DMS 273 treated with DMSO at 0.1 percent for 48 hours (cell line): ENCODE measurements around the gene BAZ1B.
"Not testable (repeated sequence)": the region's sequence is repeated elsewhere in the genome, so short reads cannot be mapped to it uniquely, and the experiment has no call there.

Experiments
- DNase-seq: peaks from one replicate; lab custom pipeline; 2025; lab: John Stamatoyannopoulos, UW

BAZ1B gene, protein sequence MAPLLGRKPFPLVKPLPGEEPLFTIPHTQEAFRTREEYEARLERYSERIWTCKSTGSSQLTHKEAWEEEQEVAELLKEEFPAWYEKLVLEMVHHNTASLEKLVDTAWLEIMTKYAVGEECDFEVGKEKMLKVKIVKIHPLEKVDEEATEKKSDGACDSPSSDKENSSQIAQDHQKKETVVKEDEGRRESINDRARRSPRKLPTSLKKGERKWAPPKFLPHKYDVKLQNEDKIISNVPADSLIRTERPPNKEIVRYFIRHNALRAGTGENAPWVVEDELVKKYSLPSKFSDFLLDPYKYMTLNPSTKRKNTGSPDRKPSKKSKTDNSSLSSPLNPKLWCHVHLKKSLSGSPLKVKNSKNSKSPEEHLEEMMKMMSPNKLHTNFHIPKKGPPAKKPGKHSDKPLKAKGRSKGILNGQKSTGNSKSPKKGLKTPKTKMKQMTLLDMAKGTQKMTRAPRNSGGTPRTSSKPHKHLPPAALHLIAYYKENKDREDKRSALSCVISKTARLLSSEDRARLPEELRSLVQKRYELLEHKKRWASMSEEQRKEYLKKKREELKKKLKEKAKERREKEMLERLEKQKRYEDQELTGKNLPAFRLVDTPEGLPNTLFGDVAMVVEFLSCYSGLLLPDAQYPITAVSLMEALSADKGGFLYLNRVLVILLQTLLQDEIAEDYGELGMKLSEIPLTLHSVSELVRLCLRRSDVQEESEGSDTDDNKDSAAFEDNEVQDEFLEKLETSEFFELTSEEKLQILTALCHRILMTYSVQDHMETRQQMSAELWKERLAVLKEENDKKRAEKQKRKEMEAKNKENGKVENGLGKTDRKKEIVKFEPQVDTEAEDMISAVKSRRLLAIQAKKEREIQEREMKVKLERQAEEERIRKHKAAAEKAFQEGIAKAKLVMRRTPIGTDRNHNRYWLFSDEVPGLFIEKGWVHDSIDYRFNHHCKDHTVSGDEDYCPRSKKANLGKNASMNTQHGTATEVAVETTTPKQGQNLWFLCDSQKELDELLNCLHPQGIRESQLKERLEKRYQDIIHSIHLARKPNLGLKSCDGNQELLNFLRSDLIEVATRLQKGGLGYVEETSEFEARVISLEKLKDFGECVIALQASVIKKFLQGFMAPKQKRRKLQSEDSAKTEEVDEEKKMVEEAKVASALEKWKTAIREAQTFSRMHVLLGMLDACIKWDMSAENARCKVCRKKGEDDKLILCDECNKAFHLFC (N-terminal part only)

DNA sequence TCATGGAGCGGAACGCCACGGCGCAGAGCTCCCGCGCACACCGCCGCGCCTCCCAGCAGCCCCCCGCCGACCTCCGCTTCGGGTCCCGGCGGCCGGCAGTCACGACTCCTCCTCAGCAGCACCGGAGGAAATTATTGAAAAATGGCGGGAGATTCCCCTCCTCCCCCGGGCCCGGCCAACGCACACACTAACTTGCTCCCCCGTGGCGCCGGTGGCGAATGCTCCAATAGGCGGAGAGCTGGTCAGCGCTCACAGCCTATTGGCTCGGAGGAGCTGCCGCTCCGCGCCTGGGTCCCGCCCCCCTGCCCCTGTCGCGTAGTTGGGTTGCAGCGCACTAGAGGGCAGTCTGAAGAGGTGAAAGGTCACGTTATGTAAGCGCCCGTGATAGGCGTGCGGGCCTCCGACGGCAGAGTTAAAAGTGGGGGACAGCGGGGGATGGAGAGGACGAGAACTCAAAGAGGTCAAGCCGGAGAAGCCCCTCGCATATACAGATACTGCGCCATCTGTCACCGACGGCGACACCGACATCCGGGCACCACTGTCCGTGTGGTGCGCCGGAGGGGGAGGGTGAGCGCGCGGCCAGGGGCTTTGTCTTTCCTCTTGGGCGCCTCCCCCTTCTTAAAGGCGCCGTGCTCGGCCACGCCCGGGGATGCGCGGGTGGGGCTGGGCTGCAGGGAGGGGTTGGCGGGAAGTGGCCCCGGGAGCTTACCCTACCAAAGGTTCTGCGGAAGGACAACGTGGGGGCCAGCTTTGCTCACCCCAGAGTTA lies at the start of gene BAZ1B:
Gene BAZ1B, minus strand, starts transcription at position 189 of the 768 bp plus-strand sequence. CDS start 360 bp downstream, outside the sequence.
- peak; percentile 98 for DNase-seq

DNA sequence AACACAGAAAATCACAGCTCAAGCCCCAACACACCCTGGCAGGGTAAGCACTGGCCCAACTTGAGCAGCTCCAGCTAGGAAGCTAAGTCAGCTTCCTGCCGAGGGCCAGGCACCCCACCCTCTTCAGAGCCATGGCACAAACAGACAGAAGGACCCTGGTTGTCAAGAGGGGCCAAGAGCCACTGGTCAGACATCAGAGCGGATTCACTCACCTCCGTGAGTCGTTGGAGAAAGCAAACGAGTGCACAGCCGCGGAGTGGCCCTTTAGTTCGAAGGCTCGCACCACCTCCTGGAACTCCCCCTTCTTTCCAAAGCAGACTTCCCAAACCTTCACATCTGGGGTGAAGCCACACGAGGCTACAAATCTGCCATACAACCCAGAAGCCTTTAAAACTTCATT lies 48.9 kb upstream of the BAZ1B start:
- no peak for DNase-seq

DNA sequence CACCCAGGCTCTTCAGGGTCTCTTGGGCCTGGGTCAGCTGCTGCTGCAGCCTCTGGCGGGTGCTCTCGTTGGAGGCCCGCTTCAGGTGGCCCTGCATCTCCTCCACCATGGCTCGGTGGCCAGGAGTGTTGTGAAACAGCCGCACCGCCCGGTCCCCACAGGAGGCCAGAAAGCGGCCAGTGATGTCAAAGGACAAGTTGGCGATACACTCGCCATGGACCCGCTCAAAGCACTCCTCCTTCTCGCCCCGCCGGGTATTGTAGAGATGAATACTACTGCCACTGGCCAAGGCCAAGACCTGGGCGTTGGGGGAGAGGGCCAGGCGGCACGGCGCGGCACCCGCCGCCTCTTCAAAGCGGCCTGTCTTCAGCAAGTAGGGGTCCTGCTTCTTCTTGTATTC lies 48.4 kb upstream of the BAZ1B start:
- no peak for DNase-seq

DNA sequence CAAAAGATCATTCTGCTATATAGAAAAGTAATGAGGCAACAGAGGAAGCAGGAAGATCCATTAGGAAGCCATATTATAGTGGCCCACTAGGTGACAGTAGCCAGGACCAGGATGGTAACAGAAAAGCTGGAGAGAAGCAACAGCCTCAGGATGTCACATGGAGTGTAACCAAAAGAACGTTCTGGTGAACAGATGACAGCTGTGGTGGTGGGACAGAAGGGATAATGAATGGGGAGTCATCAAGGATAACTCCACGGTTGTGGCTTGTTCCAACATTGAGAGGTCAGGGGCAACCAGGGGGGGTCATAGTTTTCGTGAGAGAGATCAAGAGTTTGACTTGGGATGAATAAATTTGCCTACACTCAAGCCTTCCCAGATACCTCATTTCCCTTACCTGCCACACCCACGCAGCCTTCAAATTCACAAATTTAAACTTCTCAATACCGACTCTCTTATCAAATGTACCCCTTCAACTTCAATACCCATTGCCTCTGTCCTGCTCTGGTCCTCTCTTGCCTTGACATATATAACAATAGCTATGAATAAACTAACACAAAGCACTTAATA lies 47.0 kb upstream of the BAZ1B start:
- DNase-seq, result no peak

DNA sequence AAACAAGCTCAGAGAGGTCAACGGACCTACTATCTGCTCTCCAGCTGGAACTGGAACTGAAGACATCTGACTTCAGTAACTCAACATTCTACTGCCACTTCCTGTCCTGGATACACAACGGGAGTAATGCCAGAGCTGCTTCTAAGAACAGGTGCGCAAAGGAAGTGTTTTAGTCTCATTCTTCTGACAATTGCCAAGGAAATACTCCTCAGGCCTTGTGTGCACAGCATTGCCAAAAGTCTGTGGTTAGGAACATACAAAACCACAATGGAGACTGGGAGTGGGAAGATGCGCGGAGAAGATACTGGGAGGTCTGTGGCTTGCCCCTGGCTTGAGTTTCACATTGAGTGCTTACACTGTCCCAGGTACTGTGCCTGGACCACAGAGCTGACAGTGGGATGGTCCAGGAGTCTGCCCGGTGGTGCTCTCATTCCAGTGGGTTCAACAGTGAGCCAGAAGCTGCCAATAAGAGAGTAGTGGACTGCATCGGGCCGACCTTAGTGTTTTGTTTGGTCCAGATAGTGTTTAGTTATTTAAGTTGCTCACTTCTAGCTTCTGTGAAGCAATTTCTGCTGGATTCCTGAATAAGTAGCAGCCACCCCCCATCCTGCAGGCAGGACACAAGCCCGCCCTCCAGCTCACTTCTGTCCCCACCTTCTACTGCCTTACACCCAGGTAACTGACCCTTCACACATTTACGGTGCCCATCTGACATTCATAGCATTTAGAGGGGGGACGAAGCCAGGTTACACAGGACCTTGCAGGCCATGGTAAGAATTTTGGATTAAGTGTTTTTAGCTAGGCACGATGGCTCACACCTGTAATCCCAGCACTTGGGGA lies 46.0 kb upstream of the BAZ1B start:
- no peak for DNase-seq

DNA sequence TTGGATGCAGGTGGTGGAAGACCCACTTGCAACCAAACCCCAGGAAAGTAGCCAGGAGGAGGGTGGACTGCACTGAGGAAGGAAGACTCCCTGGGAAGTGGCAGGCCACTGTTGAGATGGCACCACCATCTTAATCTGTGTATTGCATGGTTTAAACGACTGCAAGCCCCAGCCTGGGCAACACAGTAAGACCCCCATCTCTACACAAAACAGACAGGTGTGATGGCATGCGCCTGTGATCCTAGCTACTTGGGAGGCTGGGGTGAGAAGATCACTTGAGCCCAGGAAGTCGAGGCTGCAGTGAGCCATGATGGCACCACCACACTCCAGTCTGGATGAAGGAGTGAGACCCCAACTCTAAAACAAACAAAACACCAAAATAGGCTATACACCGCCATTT lies 45.0 kb upstream of the BAZ1B start:
- DNase-seq, result no peak

DNA sequence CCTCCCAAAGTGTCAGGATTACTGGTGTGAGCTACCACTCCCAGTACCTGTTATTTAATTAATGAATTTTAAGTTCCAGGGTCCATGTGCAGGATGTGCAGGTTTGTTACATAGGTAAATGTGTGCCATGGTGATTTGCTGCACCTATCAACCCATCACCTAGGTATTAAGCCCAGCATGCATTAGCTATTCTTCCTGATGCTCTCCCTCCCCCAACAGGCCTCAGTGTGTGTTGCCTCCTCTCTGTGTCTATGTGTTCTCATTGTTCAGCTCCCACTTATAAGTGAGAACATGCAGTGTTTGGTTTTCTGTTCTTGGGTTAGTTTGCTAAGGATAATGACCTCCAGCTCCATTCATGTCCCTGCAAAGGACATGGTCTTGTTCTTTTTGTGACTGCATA lies 44.3 kb upstream of the BAZ1B start:
- DNase-seq, result not testable (repeated sequence)

DNA sequence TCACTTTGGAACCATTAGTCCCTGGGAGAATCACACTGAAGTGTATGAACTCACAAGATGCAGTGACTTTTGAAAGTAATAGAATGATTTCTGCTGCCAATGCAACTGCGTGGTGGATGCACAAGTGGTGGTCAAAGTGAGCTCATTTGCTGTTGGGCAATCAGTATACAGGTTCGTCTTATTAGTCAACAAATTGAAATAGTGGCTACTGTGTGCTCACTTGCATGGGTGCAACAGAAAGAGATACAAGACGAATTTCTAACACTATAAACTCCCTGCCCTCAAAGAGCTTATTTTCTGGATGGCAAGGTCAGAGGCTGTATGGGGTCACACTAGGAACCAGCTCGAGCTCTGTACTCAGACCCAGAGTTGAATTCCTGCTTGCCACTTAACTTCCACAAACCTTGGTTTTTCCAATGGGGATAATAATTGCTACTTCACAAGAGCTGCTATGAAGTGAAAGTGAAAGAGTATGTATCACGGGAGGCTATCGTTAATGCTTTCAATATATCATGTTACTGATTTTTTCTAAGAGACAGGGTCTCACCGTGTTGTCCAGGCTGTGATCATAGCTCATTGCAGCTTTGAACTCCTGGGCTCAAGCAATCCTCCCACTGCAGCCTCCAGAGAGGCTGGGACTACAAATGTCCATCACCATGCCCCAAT lies 43.7 kb upstream of the BAZ1B start:
- no peak for DNase-seq

DNA sequence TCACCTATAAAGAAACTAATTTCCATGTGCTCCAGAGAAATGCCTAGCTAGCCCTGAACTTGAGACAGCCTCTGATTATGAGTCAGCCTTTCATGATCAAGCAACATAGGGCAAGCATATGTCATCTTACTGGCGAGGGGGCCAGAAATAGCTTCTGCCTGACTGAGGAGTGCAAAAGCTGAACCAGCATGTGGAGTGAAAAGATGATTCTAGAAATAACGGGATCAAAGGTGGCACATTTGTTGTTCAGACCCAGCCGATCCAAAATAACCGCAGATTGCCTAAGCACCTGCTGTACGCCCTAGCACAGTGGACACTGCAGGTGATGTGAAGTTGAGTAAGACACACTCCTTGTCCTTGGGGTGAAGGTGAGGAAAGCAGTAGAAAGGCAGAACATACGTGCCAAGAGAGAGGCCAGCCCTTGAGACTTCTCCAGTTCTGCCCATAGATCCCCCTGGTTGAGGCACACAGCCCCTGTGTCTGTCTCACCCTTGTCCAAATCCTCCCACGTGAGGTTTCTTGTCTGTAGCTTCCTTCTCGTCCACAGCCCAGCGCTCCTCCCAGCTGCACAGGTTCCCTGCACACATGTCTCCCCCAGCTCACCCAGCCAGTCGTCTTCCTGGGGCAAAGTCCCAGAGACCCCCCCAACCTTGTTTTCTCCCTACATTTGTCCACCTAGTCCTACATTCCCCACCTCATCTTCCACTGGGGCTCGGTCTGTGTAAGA lies 38.2 kb upstream of the BAZ1B start:
- DNase-seq, result peak; percentile 88

DNA sequence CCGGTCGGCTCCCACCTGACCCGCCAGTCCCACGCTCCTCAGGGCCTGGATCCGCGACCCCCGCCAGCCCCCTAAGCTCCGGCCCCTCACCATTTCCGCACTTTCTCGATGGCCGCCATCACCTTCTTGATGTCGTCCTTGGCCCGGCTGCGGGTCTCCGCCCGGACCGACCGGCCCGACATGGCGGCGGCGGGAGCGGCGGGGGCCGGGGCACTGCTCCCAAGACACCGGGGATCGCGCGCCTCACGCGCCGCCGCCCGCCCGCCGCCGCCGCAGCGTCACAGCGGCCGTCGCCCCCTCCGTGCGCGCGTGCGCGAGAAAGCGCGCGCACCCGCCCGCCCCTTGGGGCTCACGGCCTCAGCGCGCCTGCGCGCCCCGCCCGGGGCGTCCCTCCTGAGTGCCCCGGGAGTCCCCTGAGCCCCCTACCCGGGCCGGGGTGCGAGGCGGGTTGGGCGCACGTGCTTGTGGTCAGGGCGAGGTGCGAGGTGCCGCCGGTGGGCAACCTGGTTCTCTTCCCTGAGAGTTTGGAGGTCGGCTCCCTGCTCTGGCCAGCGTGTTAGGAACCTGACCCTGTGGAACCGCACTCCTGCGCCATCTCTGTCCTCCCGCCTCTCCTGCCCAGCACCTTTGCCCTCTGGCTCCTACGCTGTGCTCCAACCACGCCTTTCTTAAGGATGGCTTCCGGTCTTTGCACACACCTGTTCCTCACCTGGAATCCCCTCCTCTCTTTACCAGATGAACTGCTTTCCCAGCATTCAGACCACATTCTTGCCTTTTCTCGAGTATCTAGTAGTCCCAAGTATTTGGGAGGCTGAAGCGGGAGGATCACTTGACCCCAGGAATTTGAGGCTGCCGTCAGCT lies 35.5 kb upstream of the BAZ1B start, which contains the start of gene BCL7B:
Gene BCL7B, minus strand, starts transcription at position 294 of the 861 bp plus-strand sequence. Its CDS starts 112 bp downstream, at position 182.
- DNase-seq, result peak; percentile 41

DNA sequence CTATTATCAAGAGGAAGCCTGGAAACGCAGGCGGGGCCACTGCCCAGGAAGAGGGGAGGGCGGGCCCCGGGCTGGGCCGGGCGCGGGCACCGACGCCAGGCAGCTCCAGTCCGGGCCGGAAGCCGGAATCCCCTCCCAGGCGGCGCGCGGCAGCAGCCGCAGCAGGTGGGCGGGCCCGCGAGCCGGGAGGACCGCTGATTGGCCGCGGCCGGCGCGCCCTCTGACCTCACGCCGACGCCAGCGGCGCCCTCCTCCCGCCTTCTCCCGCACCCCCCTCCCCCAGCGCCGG lies 35.0 kb upstream of the BAZ1B start:
- DNase-seq, result peak; percentile 88

DNA sequence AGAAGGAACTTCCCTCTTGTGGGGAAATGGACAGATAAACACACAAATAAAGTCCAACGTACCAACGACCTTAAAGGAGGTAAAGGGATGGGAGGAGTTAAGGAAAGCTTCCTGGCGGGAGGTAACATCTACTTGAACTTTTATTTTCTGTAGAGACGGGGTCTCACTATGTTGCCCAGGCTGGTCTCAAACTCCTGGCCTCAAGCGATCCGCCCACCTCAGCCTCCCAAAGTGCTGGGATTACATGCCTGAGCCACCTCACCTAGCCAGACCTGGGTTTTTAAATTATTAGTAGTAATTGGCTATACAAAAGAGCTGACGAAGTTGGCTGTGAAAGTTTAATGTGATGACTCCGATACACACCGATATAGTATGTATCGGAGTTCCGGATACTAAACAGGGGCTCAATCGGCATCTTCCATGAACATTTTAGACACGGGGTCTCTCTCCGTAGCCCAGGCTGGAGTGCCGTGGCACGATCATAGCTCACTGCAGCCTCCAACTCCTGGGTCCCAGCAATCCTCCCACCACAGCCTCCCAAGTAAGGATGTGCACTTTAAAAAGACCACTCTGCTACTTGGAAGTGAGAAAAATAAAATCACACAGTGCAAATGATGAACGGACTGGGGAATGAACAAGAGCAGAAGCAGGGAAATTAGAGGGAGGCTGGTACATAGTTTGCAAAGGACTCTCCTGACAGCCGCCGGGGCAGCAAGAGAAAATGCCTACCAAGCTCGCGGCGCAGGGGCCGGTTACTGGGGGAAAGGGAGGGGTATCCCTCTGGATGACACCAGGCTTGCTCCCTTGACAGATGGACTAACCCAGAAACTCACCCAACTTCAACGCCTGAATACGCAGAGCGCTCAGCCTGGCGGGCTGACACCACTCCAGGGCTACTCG lies 34.4 kb upstream of the BAZ1B start:
- no peak for DNase-seq

DNA sequence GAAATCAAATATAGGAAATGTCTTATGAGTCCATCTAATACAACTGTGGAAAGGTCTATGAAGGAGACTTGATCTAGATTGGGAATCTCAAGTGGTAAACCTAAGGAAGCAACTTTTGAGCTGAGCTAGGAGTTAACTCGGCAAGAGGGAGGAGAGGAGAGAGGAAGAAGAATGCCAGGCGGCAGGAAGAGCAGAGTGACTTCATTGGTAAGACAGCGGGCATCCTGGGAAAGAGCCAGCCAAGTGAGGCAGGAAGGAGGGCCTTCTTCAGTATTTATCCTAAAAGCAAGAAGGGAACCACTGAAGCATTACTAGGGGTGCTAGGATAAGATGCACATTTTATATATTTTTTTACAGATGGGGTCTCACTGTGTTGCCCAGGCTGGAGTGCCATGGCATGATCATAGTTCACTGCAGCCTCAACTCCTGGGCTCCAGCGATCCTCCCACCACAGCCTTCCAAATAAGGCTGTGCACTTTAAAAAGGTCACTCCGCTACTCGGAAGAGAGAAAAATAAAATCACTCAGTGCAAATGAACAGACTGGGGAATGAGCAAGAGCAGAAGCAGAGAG lies 33.4 kb upstream of the BAZ1B start:
- no peak for DNase-seq

DNA sequence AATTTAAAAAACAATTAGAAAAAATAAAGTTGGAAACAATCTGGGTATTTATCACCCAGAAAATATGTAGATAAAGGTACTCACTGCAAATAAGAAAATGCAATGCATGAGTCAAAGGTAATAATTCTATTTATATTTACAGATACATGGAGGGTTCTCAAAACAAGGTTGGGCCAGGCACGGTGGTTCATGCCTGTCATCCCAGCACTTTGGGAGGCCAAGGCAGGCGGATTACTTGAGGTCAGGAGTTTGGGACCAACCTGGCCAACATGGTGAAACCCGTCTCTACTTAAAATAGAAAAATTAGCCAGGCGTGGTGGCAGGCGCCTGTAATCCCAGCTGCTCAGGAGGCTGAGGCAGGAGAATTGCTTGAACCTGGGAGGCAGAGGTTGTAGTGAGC lies 28.0 kb upstream of the BAZ1B start:
- DNase-seq, result not testable (repeated sequence)

DNA sequence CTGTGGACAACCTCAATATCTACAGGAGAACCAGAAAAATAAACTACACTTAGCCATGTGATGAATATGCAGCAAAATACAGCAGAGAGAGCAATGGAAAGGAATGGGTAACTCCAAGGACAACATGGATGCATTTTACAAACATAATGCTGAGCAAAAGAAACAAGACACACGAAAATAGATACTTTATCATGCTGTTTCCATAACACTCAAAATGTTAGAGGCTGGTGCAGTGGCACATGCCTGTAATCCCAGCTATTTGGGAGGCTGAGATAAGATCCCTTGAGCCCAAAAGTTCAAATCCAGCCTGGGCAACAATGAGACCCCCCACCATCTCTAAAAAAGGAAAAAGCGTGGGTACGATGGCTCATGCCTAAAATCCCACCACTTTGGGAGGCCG lies 27.1 kb upstream of the BAZ1B start:
- no peak for DNase-seq

DNA sequence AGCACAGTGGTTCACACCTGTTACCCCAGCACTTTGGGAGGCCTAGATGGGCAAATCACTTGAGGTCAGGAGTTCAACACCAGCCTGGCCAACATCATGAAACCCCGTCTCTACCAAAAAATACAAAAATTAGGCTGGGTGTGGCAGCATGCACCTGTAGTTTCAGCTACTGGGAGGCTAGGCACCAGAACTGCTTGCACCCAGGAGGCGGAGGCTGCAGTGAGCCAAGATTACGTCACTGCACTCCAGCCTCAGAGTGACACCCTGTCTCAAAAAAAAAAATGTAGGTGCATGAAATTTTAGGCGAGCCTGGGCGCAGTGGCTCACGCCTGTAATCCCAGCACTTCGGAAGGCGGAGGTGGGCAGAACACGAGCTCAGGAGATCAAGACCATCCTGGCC lies 25.7 kb upstream of the BAZ1B start:
- DNase-seq, result no peak

DNA sequence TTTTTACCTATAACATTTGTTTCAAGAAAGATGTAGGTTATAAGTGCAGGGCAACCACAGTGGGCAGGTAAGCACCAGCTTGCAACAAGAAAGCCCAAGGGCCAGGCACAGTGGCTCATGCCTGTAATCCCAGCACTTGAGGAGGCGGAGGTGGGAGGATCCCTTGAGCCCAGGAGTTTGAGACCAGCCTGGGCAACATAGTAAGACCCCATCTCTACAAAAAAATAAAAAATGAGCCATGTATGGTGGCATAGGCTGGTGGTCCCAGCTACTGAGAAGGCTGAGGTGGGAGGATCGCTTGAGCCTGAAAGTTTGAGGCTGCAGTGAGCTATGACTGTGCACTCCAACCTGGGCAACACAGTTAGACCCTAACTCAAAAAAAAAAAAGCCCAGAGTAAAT lies 22.6 kb upstream of the BAZ1B start:
- DNase-seq, result no peak
